Osteocyte (in vitro differentiated cells): ENCODE results near the gene CETN1. TPM values are rescaled to one million over a fixed set of nuclear protein-coding genes. Genes with fewer than 3 reads are reported as not detected.

Source experiments
- DNase-seq: peaks from one replicate; pipeline ENCODE4 v3.0.0; 2021; ENCODE audit warnings: mixed read lengths; ENCODE audit not compliant: unreplicated experiment; ENCODE audit errors: extremely low spot score
- H3K27ac Mint-ChIP-seq: one replicate; pipeline ENCODE4 v1.8.0; 2021; ENCODE audit warnings: mild to moderate bottlenecking, mixed read lengths; ENCODE audit not compliant: unreplicated experiment
- H3K27me3 Mint-ChIP-seq: one replicate; pipeline ENCODE4 v1.8.0; 2021; ENCODE audit warnings: mixed read lengths; ENCODE audit not compliant: unreplicated experiment
- H3K36me3 Mint-ChIP-seq: one replicate; pipeline ENCODE4 v1.8.0; 2021; ENCODE audit warnings: mixed read lengths; ENCODE audit not compliant: unreplicated experiment
- H3K4me1 Mint-ChIP-seq: one replicate; pipeline ENCODE4 v1.8.0; 2021; ENCODE audit warnings: mixed read lengths; ENCODE audit not compliant: unreplicated experiment
- H3K4me3 Mint-ChIP-seq: one replicate; pipeline ENCODE4 v1.8.0; 2021; ENCODE audit warnings: mild to moderate bottlenecking, moderate library complexity, mixed read lengths; ENCODE audit not compliant: unreplicated experiment
- H3K9me3 Mint-ChIP-seq: one replicate; pipeline ENCODE4 v1.8.0; 2021; ENCODE audit warnings: mixed read lengths; ENCODE audit not compliant: unreplicated experiment
- total RNA-seq: library from RNA; stranded (reverse); gene quantifications from 2 replicates; pipeline ENCODE4 v1.2.1, GENCODE V29; 2021
- TF ChIP-seq, protein P1 (sequence below): fragments of 200-600 bp; sonication (generic); IDR thresholded peaks from 2 replicates; pipeline ENCODE4 v1.5.0; 2021; ENCODE audit warnings: antibody characterized with exemption, mild to moderate bottlenecking, moderate library complexity

The CETN1 gene
- total RNA-seq, 1 donor from 2014 or later: not detected

DNA sequence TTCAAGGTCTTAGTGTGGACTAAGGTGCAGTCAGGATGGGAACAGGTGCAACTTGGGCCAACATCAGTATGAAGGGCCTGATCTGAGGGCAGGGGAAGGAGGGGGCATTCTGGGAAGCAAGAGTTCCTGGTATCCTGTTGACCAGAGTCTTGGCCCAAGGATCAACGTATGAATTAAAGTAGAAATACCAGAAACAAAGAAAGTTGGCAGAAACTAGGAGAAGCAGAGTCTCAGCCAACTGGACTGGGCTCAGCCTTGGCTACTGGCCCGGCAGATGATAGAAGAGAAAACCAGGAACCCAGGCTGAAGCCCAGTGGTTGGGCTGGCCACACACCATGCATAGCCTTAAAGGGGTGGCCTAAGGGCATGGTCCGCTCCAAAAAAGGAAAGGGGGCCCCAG is 2.3 kb downstream of the CETN1 start:
- Mint-ChIP-seq H3K27ac (no peak overlapping the region), H3K9me3 (peaks cover 4% of the 10 kb centered on the region), H3K27me3 (peaks cover 10% of the 10 kb centered on the region), H3K4me1 (no peaks in the 10 kb centered on the region), H3K4me3 (no peak overlapping the region), H3K36me3 (no peaks in the 10 kb centered on the region)
- TF ChIP-seq, protein P1, sequence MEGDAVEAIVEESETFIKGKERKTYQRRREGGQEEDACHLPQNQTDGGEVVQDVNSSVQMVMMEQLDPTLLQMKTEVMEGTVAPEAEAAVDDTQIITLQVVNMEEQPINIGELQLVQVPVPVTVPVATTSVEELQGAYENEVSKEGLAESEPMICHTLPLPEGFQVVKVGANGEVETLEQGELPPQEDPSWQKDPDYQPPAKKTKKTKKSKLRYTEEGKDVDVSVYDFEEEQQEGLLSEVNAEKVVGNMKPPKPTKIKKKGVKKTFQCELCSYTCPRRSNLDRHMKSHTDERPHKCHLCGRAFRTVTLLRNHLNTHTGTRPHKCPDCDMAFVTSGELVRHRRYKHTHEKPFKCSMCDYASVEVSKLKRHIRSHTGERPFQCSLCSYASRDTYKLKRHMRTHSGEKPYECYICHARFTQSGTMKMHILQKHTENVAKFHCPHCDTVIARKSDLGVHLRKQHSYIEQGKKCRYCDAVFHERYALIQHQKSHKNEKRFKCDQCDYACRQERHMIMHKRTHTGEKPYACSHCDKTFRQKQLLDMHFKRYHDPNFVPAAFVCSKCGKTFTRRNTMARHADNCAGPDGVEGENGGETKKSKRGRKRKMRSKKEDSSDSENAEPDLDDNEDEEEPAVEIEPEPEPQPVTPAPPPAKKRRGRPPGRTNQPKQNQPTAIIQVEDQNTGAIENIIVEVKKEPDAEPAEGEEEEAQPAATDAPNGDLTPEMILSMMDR: no peak
- DNase-seq: no peak

DNA sequence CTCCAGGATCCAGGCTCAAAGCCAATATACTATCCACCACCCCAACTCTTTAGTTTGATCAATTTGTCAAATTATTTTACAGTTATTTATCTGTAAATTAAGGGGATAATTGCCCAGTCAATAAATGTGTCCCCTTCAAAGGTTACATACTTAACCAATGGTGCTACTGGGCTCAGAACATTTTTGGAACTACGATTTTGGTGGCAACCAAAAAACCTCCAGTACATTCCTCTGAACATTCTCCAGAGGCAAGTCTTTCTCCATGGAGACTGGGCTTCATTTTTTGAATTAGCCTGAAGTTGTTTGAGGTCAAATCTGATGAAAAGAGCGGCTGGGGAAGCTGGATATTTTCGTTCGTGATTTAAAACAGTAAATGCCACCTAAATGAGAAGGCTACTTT is 14.9 kb downstream of the CETN1 start:
- Mint-ChIP-seq H3K27ac (no peak overlapping the region), H3K27me3 (peaks cover 60% of the 10 kb centered on the region), H3K4me1 (peaks cover 12% of the 10 kb centered on the region), H3K36me3 (peaks cover 4% of the 10 kb centered on the region), H3K4me3 (no peak overlapping the region), H3K9me3 (peaks cover 4% of the 10 kb centered on the region)
- TF ChIP-seq, protein P1: no peak
- DNase-seq: no peak

DNA sequence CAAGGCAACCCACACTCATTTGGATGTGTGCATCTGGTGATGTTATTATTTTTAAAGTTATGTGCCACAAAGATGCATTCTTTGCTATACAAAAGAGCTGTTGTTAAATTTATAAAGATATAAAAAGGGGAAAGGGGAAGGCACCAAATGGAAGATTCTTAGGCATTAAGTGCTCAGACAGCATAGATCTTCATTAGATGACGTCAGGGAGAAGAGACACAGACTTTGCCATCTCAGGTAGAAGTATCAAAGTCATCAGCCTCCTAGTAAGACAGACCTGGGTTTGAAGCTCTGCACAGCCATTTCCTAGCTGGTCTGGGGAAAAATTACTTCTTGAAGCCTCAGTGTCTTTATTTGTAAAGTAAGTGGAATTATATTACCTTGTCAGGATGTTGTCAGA is 15.4 kb downstream of the CETN1 start:
- DNase-seq: no peak
- H3K9me3 Mint-ChIP-seq: no peaks in the 10 kb centered on the region
- no peak overlapping the region for H3K27ac Mint-ChIP-seq
- H3K4me1 Mint-ChIP-seq: peaks cover 12% of the 10 kb centered on the region
- TF ChIP-seq, protein P1: no peak
- H3K36me3 Mint-ChIP-seq: no peaks in the 10 kb centered on the region
- no peak overlapping the region for H3K4me3 Mint-ChIP-seq
- H3K27me3 Mint-ChIP-seq: peaks cover 61% of the 10 kb centered on the region

DNA sequence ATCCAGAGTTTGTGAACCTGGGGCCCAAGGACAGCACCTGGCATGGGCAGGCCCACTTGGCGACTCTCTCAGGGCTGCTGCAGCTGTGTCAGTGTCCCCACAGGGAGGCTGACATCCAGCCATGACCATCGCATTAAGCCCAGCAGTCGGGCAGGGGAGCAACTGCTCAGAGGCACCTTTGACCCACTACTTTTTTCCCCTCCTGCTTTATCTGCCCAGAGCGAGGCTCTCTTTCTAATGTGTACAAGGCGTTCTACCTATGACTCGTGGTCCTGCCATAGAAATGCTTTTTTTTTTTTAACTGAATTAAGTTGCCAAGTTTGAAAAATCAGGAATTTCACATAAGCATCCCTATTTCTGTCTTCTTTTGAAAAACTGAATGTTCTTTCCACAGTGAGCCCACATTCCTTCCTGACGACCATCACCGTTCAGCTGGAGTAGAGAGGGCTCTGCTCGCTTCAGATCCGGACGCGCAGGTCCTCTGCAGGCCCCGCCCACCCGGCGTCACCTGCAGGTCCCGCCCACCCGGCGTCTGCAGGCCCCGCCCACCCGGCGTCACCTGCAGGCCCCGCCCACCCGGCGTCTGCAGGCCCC is 16.2 kb downstream of the CETN1 start:
- no peaks in the 10 kb centered on the region for H3K9me3 Mint-ChIP-seq
- no peak for DNase-seq
- TF ChIP-seq, protein P1: no peak
- H3K27me3 Mint-ChIP-seq: peaks cover 68% of the 10 kb centered on the region
- H3K4me1 Mint-ChIP-seq: peaks cover 12% of the 10 kb centered on the region
- no peaks in the 10 kb centered on the region for H3K36me3 Mint-ChIP-seq
- H3K4me3 Mint-ChIP-seq: no peak overlapping the region
- H3K27ac Mint-ChIP-seq: no peak overlapping the region

DNA sequence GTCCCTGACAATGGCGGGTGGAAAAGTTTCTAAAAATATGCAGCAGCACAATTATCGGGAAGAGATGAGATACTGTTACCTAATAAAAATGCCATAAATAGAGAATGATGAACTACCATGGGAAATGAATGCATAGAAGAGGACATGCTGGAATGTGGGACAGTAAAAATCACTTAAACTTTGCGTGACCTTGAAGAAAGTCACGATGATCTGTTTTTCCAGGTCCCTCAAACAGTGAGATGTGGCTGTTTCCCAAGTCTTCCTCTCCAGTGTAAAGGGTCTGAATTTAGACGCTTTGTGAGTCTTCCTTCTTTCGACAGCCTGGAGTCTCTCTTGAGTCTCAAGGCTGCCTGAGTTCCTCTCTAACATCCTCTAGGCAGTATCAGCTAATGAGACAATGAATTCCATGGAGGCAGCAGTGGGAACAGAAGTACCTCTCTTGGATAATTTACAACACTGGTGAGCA is 18.0 kb downstream of the CETN1 start:
- no peak overlapping the region for H3K4me3 Mint-ChIP-seq
- no peak overlapping the region for H3K27ac Mint-ChIP-seq
- H3K27me3 Mint-ChIP-seq: peaks cover 67% of the 10 kb centered on the region
- TF ChIP-seq, protein P1: no peak
- no peaks in the 10 kb centered on the region for H3K9me3 Mint-ChIP-seq
- H3K4me1 Mint-ChIP-seq: peaks cover 12% of the 10 kb centered on the region
- H3K36me3 Mint-ChIP-seq: no peaks in the 10 kb centered on the region
- no peak for DNase-seq
